ENCODE results near the gene LINC01488.

The LINC01488 gene

GRCh38 chr11:69435161-69435986 lies 46.1 kb upstream of the LINC01488 start:
- Histone ChIP-seq H3K79me2 (no peaks in the 10 kb centered on the region), H3K36me3 (ENCODE audit: control insufficient read depth, insufficient read depth, low read length) (no peaks in the 10 kb centered on the region), H3K4me3 (ENCODE audit: low read depth, low read length) (no peak overlapping the region), H3K4me2 (ENCODE audit: low read length) (no peak overlapping the region), H3K4me1 (no peaks in the 10 kb centered on the region), H3K27me3 (ENCODE audit: control insufficient read depth, insufficient read depth, low read length) (no peaks in the 10 kb centered on the region), H2AFZ (no peak overlapping the region), H3K27ac (no peak overlapping the region), H3K9ac (no peak overlapping the region), H3K9me3 (ENCODE audit: control insufficient read depth, low read length) (no peaks in the 10 kb centered on the region)
- no peak for TF ChIP-seq CTCF (IDR thresholded peaks at IDR 0.05)

- H3K9ac ChIP-seq = no peak overlapping the region
- H3K27me3 ChIP-seq (ENCODE audit: control insufficient read depth, insufficient read depth, low read length) = no peaks in the 10 kb centered on the region
- H3K79me2 ChIP-seq = no peaks in the 10 kb centered on the region
- H3K4me1 ChIP-seq = no peaks in the 10 kb centered on the region
- H3K4me2 ChIP-seq (ENCODE audit: low read length) = no peak overlapping the region
- no peak overlapping the region for H2AFZ ChIP-seq
- no peaks in the 10 kb centered on the region for H3K9me3 ChIP-seq (ENCODE audit: control insufficient read depth, low read length)
- H3K27ac ChIP-seq = no peak overlapping the region
- no peak overlapping the region for H3K4me3 ChIP-seq (ENCODE audit: low read depth, low read length)
- H3K36me3 ChIP-seq (ENCODE audit: control insufficient read depth, insufficient read depth, low read length) = no peaks in the 10 kb centered on the region
- no peak for TF ChIP-seq CTCF (IDR thresholded peaks at IDR 0.05)
Observed at GRCh38 chr11:69436041-69436982, 45.2 kb upstream of the LINC01488 start.

- Histone ChIP-seq H3K9me3 (ENCODE audit: control insufficient read depth, low read length) (no peaks in the 10 kb centered on the region), H3K36me3 (ENCODE audit: control insufficient read depth, insufficient read depth, low read length) (no peaks in the 10 kb centered on the region), H2AFZ (no peak overlapping the region), H3K4me2 (ENCODE audit: low read length) (no peak overlapping the region), H3K27me3 (ENCODE audit: control insufficient read depth, insufficient read depth, low read length) (no peaks in the 10 kb centered on the region), H3K4me1 (no peaks in the 10 kb centered on the region), H3K79me2 (no peaks in the 10 kb centered on the region), H3K9ac (no peak overlapping the region), H3K4me3 (ENCODE audit: low read depth, low read length) (no peak overlapping the region), H3K27ac (no peak overlapping the region)
- TF ChIP-seq CTCF (IDR thresholded peaks at IDR 0.05) = no peak
Observed at GRCh38 chr11:69437001-69437875, 44.2 kb upstream of the LINC01488 start.

- TF ChIP-seq CTCF (IDR thresholded peaks at IDR 0.05) = no peak
- no peaks in the 10 kb centered on the region for H3K4me1 ChIP-seq
- no peaks in the 10 kb centered on the region for H3K9me3 ChIP-seq (ENCODE audit: control insufficient read depth, low read length)
- no peak overlapping the region for H3K9ac ChIP-seq
- H3K79me2 ChIP-seq = no peaks in the 10 kb centered on the region
- no peak overlapping the region for H3K27ac ChIP-seq
- no peak overlapping the region for H3K4me2 ChIP-seq (ENCODE audit: low read length)
- H2AFZ ChIP-seq = no peak overlapping the region
- no peak overlapping the region for H3K4me3 ChIP-seq (ENCODE audit: low read depth, low read length)
- H3K36me3 ChIP-seq (ENCODE audit: control insufficient read depth, insufficient read depth, low read length) = no peaks in the 10 kb centered on the region
- no peaks in the 10 kb centered on the region for H3K27me3 ChIP-seq (ENCODE audit: control insufficient read depth, insufficient read depth, low read length)
Observed at GRCh38 chr11:69437876-69438205, 43.6 kb upstream of the LINC01488 start.

All from parathyroid adenoma (tissue), 2 donors.